CD14-positive monocyte (primary cell): ENCODE data around the gene LAX1. TPM values are rescaled to one million over a fixed set of nuclear protein-coding genes. Genes with fewer than 3 reads are reported as not detected.
"Not testable (repeated sequence)": the region's sequence is repeated elsewhere in the genome, so short reads cannot be mapped to it uniquely, and the experiment has no call there.

Experiments
- DNase-seq, 3 donors: peaks; one replicate each; pipeline ENCODE4 v3.0.0-alpha.2; 2011 to 2022
- H2AFZ ChIP-seq: 2 replicates; pipeline ENCODE4 v1.6.0; 2012; ENCODE audit warnings: mild to moderate bottlenecking, low read depth, low read length, inconsistent platforms; ENCODE audit not compliant: insufficient read depth, poor library complexity, severe bottlenecking
- H3K27ac ChIP-seq, 2 donors: 1 replicate in 1 of 2; 2 replicates in 1 of 2; pipeline ENCODE4 v1.5.1; 2012 to 2013; ENCODE audit warnings: low read length in 2 of 2, control low read depth in 1 of 2, inconsistent platforms in 1 of 2, low read depth in 1 of 2, mild to moderate bottlenecking in 1 of 2
- H3K27me3 ChIP-seq, 2 donors: one replicate each; pipeline versions ENCODE4 v1.6.0 to v1.6.1; 2011 to 2013; ENCODE audit warnings: low read length in 2 of 2; ENCODE audit not compliant: control insufficient read depth in 2 of 2, insufficient read depth in 2 of 2
- H3K36me3 ChIP-seq, 2 donors: replicated peaks in 1 of 2; 1 replicate in 1 of 2; 2 replicates in 1 of 2; pipeline versions ENCODE4 v1.5.1 to v1.6.1; 2012 to 2013; ENCODE audit warnings: low read length in 2 of 2, control low read depth in 1 of 2, inconsistent platforms in 1 of 2, mild to moderate bottlenecking in 1 of 2; ENCODE audit not compliant: insufficient read depth in 2 of 2, control insufficient read depth in 1 of 2
- H3K4me1 ChIP-seq, 2 donors: 1 replicate in 1 of 2; 2 replicates in 1 of 2; pipeline versions ENCODE4 v1.5.1 to v1.6.1; 2012 to 2013; ENCODE audit warnings: low read length in 2 of 2, control low read depth in 1 of 2, inconsistent platforms in 1 of 2, mild to moderate bottlenecking in 1 of 2, moderate library complexity in 1 of 2; ENCODE audit not compliant: insufficient read depth in 2 of 2, control insufficient read depth in 1 of 2
- H3K4me2 ChIP-seq: replicated peaks from 2 replicates; pipeline ENCODE3; 2012; ENCODE audit warnings: low read length, moderate library complexity, mild to moderate bottlenecking; ENCODE audit not compliant: poor library complexity, severe bottlenecking; ENCODE audit errors: extremely low read depth
- H3K4me3 ChIP-seq, 3 experiments: fragments of 200-600 bp in 1 of 3; sonication (generic) in 1 of 3; replicated peaks in 1 of 3; 1 replicate in 2 of 3; 2 replicates in 1 of 3; pipeline ENCODE4 v1.5.1; 2011 to 2013; ENCODE audit warnings: low read length in 3 of 3, mild to moderate bottlenecking in 3 of 3, control low read depth in 2 of 3, low read depth in 2 of 3, inconsistent platforms in 1 of 3, moderate library complexity in 1 of 3
- H3K79me2 ChIP-seq: 2 replicates; pipeline ENCODE4 v1.6.0; 2012; ENCODE audit warnings: mild to moderate bottlenecking, control low read depth, inconsistent platforms, low read length, moderate library complexity; ENCODE audit not compliant: insufficient read depth
- H3K9ac ChIP-seq: 2 replicates; pipeline ENCODE4 v1.6.0; 2017; ENCODE audit warnings: low read length, mild to moderate bottlenecking; ENCODE audit not compliant: insufficient read depth, poor library complexity, severe bottlenecking
- H3K9me3 ChIP-seq, 2 donors: replicated peaks in 1 of 2; 1 replicate in 1 of 2; 2 replicates in 1 of 2; pipeline versions ENCODE4 v1.5.1 to v1.6.1; 2012 to 2013; ENCODE audit warnings: low read length in 2 of 2, control low read depth in 1 of 2; ENCODE audit not compliant: control insufficient read depth in 1 of 2, insufficient read depth in 1 of 2
- H4K20me1 ChIP-seq: 2 replicates; pipeline ENCODE4 v1.6.0; 2012; ENCODE audit warnings: mild to moderate bottlenecking, low read length, control low read depth, moderate library complexity; ENCODE audit not compliant: insufficient read depth
- H3K27ac Mint-ChIP-seq, 7 donors: one replicate each; pipeline ENCODE4 v1.8.0; 2020; ENCODE audit warnings: mild to moderate bottlenecking in 7 of 7, mixed read lengths in 7 of 7, moderate library complexity in 6 of 7, inconsistent platforms in 2 of 7
- H3K27me3 Mint-ChIP-seq, 3 donors: one replicate each; pipeline ENCODE4 v1.8.0; 2021 to 2022; ENCODE audit warnings: low read depth in 3 of 3, mild to moderate bottlenecking in 3 of 3, mixed read lengths in 3 of 3, moderate library complexity in 3 of 3, inconsistent platforms in 1 of 3
- H3K36me3 Mint-ChIP-seq, 2 donors: one replicate each; pipeline ENCODE4 v1.8.0; 2020; ENCODE audit warnings: mixed read lengths in 2 of 2, inconsistent platforms in 1 of 2, mild to moderate bottlenecking in 1 of 2
- H3K4me1 Mint-ChIP-seq: one replicate; pipeline ENCODE4 v1.8.0; 2020; ENCODE audit warnings: mild to moderate bottlenecking, mixed read lengths
- H3K4me3 Mint-ChIP-seq, 2 donors: one replicate each; pipeline ENCODE4 v1.8.0; 2020; ENCODE audit warnings: mild to moderate bottlenecking in 2 of 2, mixed read lengths in 2 of 2, moderate library complexity in 1 of 2
- H3K9me3 Mint-ChIP-seq, 7 donors: one replicate each; pipeline ENCODE4 v1.8.0; 2020 to 2022; ENCODE audit warnings: mixed read lengths in 7 of 7, mild to moderate bottlenecking in 6 of 7, moderate library complexity in 6 of 7, inconsistent platforms in 2 of 7
- CTCF ChIP-seq: fragments of 200-600 bp; IDR thresholded peaks from one replicate; pipeline ENCODE4 v1.8.0; 2022; ENCODE audit warnings: antibody characterized with exemption, mild to moderate bottlenecking
- WGBS: methylation state at CpG from one replicate; pipeline ENCODE4 v1.1.5; 2013; ENCODE audit warnings: missing lambda C conversion rate; ENCODE audit not compliant: insufficient coverage; 5-methylcytosine and 5-hydroxymethylcytosine counted together
- intact Hi-C, 2 donors: fragments of 100-400 bp; cut with micrococcal nuclease; formaldehyde crosslinking; loops; one replicate each; pipeline versions ENCODE4 v1.15.0 to v1.15.1; 2023
- polyA plus RNA-seq, 3 donors: library from polyadenylated mRNA; depleted of rRNA in 1 of 3; unstranded in 2 of 3; stranded (reverse) in 1 of 3; fragments of 300-500 nt in 2 of 3; fragments of >200 nt in 1 of 3; fragmentation: Illumina TruSeq in 2 of 3; gene quantifications; 1 replicate in 2 of 3; 2 replicates in 1 of 3; pipeline ENCODE4 v1.2.3, GENCODE V29; 2012 to 2021

Gene LAX1
- polyA plus RNA-seq, 3 donors = 0.07 TPM; not detected in 2

- Mint-ChIP-seq H3K36me3 (no peaks in the 10 kb centered on the region), H3K4me3 (no peak overlapping the region), H3K4me1 (peaks cover 8% of the 10 kb centered on the region), H3K27me3 (peaks cover 0 to 5% (median 0%) of the 10 kb centered on the region in 3 donors), H3K9me3 (peaks cover 0 to 4% (median 1%) of the 10 kb centered on the region in 7 donors), H3K27ac (no peak overlapping the region)
- H3K27ac ChIP-seq = no peak overlapping the region
- no peak for TF ChIP-seq CTCF
- no peak overlapping the region for H3K4me2 ChIP-seq
- no peaks in the 10 kb centered on the region for H3K4me1 ChIP-seq
- H3K27me3 ChIP-seq = no peaks in the 10 kb centered on the region
- WGBS = no CpG with 5 or more reads among the region's 3 CpGs
- no peak overlapping the region for H2AFZ ChIP-seq
- intact Hi-C loops = loop anchor here in 1 of 2 donors (10.0 kb wide), 1 partner anchor 56 kb away; no protein-coding TSS in a partner anchor
- no peaks in the 10 kb centered on the region for H4K20me1 ChIP-seq
- H3K4me3 ChIP-seq = no peak overlapping the region
- H3K79me2 ChIP-seq = no peaks in the 10 kb centered on the region
- H3K36me3 ChIP-seq = no peaks in the 10 kb centered on the region
- H3K9me3 ChIP-seq = no peaks in the 10 kb centered on the region
- DNase-seq = no peak
- H3K9ac ChIP-seq = no peak overlapping the region
Measured at GRCh38 chr1:203751051-203751450, 13.9 kb upstream of the LAX1 start.

- H3K4me3 Mint-ChIP-seq, H3K9me3 Mint-ChIP-seq, H3K4me1 ChIP-seq, H3K27me3 ChIP-seq, H2AFZ ChIP-seq, H3K79me2 ChIP-seq, H3K27ac ChIP-seq, H4K20me1 ChIP-seq, H3K9me3 ChIP-seq, DNase-seq, H3K4me2 ChIP-seq, H3K36me3 Mint-ChIP-seq, H3K36me3 ChIP-seq, H3K27ac Mint-ChIP-seq, H3K27me3 Mint-ChIP-seq, H3K4me1 Mint-ChIP-seq, H3K9ac ChIP-seq, H3K4me3 ChIP-seq: not testable (repeated sequence)
- no CpG with 5 or more reads among the region's 5 CpGs for WGBS
- intact Hi-C loops = loop anchor here in 1 of 2 donors (10.0 kb wide), 1 partner anchor 57 kb away; no protein-coding TSS in a partner anchor
Measured at GRCh38 chr1:203751618-203752361, 13.2 kb upstream of the LAX1 start.
